ENCODE data around the gene COL9A1.

- TF ChIP-seq CTCF (IDR thresholded peaks at IDR 0.05) (no peak), EZH2 (IDR thresholded peaks at IDR 0.05) (no peak)
Measured at GRCh38 chr6:70241031-70241430, 61.9 kb downstream of the COL9A1 start.
